Heart right ventricle (tissue), 16 donors: ENCODE results near the gene RAI1. TPM values are rescaled to one million over a fixed set of nuclear protein-coding genes. Genes with fewer than 3 reads are reported as not detected.
A peak's percentile ranks its signal among the peaks of the same experiment; 100 is the strongest.

Experiments used
- ATAC-seq, 8 donors: fragments of 200-7000 bp; cut with Tn5 transposase; one replicate each; pipeline ENCODE4 v1.9.1; 2020; ENCODE audit warnings: mild to moderate bottlenecking in 8 of 8, moderate library complexity in 8 of 8, moderate number of reproducible peaks in 1 of 8
- DNase-seq, 2 donors: peaks; one replicate each; pipeline ENCODE4 v3.0.0-alpha.2; 2020
- H3K27ac ChIP-seq, 10 donors: fragments of 200-600 bp; sonication (generic) in 2 of 10; one replicate each; pipeline versions ENCODE4 v1.5.0 to v1.8.0; 2020 to 2022; ENCODE audit warnings: mild to moderate bottlenecking in 3 of 10
- H3K27me3 ChIP-seq, 7 donors: fragments of 200-600 bp; one replicate each; pipeline ENCODE4 v1.8.0; 2021 to 2022; ENCODE audit warnings: mild to moderate bottlenecking in 2 of 7
- H3K36me3 ChIP-seq, 9 donors: fragments of 200-600 bp; sonication (generic) in 1 of 9; one replicate each; pipeline versions ENCODE4 v1.5.0 to v1.8.0; 2020 to 2022; ENCODE audit warnings: mild to moderate bottlenecking in 2 of 9
- H3K4me1 ChIP-seq, 9 donors: fragments of 200-600 bp; sonication (generic) in 1 of 9; one replicate each; pipeline versions ENCODE4 v1.5.0 to v1.8.0; 2020 to 2022; ENCODE audit warnings: mild to moderate bottlenecking in 4 of 9
- H3K4me3 ChIP-seq, 10 donors: fragments of 200-600 bp; sonication (generic) in 2 of 10; one replicate each; pipeline versions ENCODE4 v1.5.0 to v1.8.0; 2020 to 2022; ENCODE audit warnings: mild to moderate bottlenecking in 7 of 10, moderate library complexity in 2 of 10
- H3K9me3 ChIP-seq, 11 donors: fragments of 200-600 bp in 10 of 11; sonication (generic) in 2 of 11; one replicate each; pipeline versions ENCODE4 v1.5.0 to v1.8.0; 2013 to 2022; ENCODE audit warnings: mild to moderate bottlenecking in 2 of 11, control low read depth in 1 of 11, moderate library complexity in 1 of 11
- WGBS, 2 donors: extraction: QIAGEN DNeasy Blood & Tissue Kit; methylation state at CpG; one replicate each; pipeline ENCODE4 v1.1.7; 2013; ENCODE audit warnings: inconsistent platforms in 1 of 2; 5-methylcytosine and 5-hydroxymethylcytosine counted together
- intact Hi-C, 10 donors: fragments of 100-400 bp; cut with DNase I; formaldehyde crosslinking; loops; one replicate each; pipeline versions ENCODE4 v1.11.1 to v1.14.2; 2022
- polyA plus RNA-seq, 2 donors: library from polyadenylated mRNA; stranded (reverse); fragments of 200-250 nt; gene quantifications; one replicate each; pipeline ENCODE4 v1.2.3, GENCODE V29; 2013
- total RNA-seq, 10 donors: library from RNA; stranded (reverse); fragmentation: NEBNext Ultra II Directional in 3 of 10; extraction: Animal tissue kit (Norgen Biotek cat#: 25700) in 3 of 10; gene quantifications; one replicate each; pipeline versions ENCODE4 v1.2.1 to v1.2.4, GENCODE V29; 2021 to 2023
- TF ChIP-seq, protein P1 (sequence below), 9 donors: fragments of 200-600 bp; sonication (generic) in 2 of 9; IDR thresholded peaks; one replicate each; pipeline versions ENCODE4 v1.5.0 to v1.8.0; 2021 to 2022; ENCODE audit warnings: antibody characterized with exemption in 9 of 9, mild to moderate bottlenecking in 5 of 9, moderate library complexity in 1 of 9
- donor health status: Arrhythmogenic right ventricular cardiomyopathy.
- donor health status: ischemic (EF 13 %, LVEDD 7.1; RV severe dilation, severe dysfunction).
- donor health status: healthy with polysubstance abuse.
- donor health status: DM: no; HTN: yes; CAD: no.
- donor health status: DM: no; HTN: no; CAD: no.
- donor health status: ischemic (EF 25% LVEDD 6.9; RV normal size, moderate dysfunction).
- donor health status: ischemic (EF 25% LVEDD 5.7; RV mildly dilated, moderate dysfunction).
- donor health status: healthy.
- donor health status: DM: yes; HTN: yes; CAD: no.
- donor health status: Ischemic cardiomyopathy.
- donor health status: ischemic (EF 35%, LVEDD 5.7; RV mildly dilated, moderate dysfunction).
- donor health status: nonischemic (EF 11% LVEDD 7.7; RV severe dilation, severe dysfunction).
- donor health status: DM: yes; HTN: yes; CAD: no.
- donor health status: PGD.
- donor health status: ischemic (EF 29% LVEDD 5.4; RV normal size, mild dysfunction).
- donor health status: nonischemic (EF 23%, LVEDD 6.1; RV moderate dilation, normal function).

The RAI1 gene
- total and polyA plus RNA-seq, 12 donors: 13.8 to 32.0 (median 19.8) TPM

DNA sequence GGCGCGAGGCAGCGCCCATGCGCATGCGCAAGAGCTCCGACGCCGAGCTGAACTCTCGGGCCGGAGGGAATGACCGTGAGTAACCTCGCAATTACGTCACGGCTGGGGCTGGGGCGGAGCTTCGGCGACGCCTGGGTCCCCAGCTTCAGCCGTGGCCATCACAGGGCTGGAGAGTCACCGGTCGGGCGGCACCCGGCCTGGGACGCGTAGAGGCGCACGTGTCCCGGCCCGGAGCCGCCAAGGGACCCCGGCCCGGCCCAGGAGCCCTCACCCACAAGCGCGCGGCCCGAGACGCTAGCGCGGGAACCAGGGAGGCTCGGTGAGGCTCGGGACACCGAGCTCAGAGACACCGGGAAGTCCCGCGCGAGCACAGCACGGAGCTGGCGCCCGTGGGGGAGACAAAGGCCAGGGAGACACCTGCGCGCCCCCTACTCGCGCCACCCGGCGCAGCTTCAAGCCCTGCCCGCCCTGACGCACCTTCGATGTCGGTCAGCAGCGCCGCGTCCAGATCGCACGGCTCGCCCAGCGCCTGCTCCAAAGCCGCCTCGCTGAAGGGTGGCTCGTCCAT, 155.1 kb downstream of the RAI1 start:
- peaks cover 42 to 92% (median 72%) of the 10 kb centered on the region in 9 donors for H3K4me1 ChIP-seq
- peaks cover 0 to 3% (median 0%) of the 10 kb centered on the region in 9 donors for H3K36me3 ChIP-seq
- TF ChIP-seq, protein P1, sequence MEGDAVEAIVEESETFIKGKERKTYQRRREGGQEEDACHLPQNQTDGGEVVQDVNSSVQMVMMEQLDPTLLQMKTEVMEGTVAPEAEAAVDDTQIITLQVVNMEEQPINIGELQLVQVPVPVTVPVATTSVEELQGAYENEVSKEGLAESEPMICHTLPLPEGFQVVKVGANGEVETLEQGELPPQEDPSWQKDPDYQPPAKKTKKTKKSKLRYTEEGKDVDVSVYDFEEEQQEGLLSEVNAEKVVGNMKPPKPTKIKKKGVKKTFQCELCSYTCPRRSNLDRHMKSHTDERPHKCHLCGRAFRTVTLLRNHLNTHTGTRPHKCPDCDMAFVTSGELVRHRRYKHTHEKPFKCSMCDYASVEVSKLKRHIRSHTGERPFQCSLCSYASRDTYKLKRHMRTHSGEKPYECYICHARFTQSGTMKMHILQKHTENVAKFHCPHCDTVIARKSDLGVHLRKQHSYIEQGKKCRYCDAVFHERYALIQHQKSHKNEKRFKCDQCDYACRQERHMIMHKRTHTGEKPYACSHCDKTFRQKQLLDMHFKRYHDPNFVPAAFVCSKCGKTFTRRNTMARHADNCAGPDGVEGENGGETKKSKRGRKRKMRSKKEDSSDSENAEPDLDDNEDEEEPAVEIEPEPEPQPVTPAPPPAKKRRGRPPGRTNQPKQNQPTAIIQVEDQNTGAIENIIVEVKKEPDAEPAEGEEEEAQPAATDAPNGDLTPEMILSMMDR (IDR thresholded peaks at IDR 0.05): no peak
- peak overlapping the region; percentile 43 to 96 (median 80) for H3K4me3 ChIP-seq
- H3K27ac ChIP-seq: peak overlapping the region; percentile 90 to 100 (median 98)
- intact Hi-C loops: no loop called here
- peak; percentile 98 to 99 for DNase-seq
- no peaks in the 10 kb centered on the region for H3K9me3 ChIP-seq
- no peaks in the 10 kb centered on the region for H3K27me3 ChIP-seq
- peak; percentile 80 to 88 (median 86) for ATAC-seq
- 0 to 1% methylated on average over 66 to 69 of the region's 69 CpGs for WGBS, 2 donors

DNA sequence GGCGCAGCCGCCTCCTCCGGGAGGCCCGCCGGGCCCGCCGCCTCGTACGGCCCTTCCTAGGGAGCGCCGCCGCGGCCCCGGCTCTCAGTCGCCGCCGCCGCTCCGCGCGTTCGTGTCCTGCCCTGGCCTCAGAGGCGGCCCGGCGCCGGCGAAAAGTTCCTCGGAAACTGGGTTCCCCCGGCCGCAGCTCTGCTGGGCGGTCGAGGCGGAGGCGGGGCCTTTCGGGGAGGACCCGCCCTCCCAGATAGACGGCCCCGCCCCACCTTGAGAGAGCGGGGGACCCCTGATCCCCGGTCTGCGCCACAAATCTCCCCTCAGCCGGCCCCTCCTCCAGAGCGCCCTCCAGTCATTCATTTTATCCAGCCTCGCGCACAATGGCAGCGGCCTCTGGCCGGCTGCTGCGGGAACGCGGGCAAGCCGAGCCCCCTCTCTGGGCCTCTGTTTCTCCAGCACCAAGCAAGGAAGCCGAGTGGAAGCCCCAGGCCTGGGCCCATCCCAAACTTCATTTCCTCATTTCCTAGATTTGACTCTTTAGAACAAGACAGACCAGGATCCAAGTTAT, 155.6 kb downstream of the RAI1 start, which contains the start of gene SREBF1:
TSS of gene SREBF1 (minus strand) at position 169 of the 562 bp plus-strand sequence. CDS start 169 bp downstream, outside the sequence.
- Histone ChIP-seq H3K27ac (peak within 1 kb of the TSS; percentile 90 to 100 (median 98)), H3K9me3 (no peaks in the 10 kb centered on the region), H3K4me1 (peaks cover 42 to 92% (median 72%) of the 10 kb centered on the region in 9 donors), H3K36me3 (no peaks in the 10 kb centered on the region), H3K27me3 (no peaks in the 10 kb centered on the region), H3K4me3 (peak within 1 kb of the TSS; percentile 43 to 96 (median 80))
- DNase-seq (peak in 1 of 2 donors; percentile 70), ATAC-seq (peak in 7 of 8 donors; percentile 9 to 44 (median 18))
- TF ChIP-seq, protein P1 (IDR thresholded peaks at IDR 0.05): no peak
- 3 to 4% methylated on average over 52 of the region's 52 CpGs for WGBS, 2 donors
- intact Hi-C loops: no loop called here

DNA sequence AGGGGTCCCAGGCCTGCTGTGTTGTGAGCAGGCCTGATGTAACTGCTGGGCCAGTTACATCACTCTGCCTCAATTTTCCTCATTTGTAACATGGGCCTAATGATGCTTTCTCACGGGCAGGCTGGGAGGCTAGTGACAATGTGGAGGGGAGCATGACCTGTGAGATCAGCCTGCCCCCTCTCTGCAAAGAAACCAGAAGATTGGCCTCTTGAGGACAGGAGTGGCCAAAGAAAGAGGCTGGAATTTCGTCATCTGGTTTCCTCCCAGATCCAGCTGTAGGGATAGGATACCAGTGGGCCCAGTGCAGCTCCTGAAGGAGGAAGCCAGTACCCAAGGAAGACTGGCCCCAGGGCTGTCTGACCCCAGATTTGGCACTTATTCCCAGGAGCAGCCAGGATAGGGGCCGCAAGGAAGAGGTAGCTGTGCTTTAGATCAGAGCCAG, 156.1 kb downstream of the RAI1 start:
- TF ChIP-seq, protein P1 (IDR thresholded peaks at IDR 0.05): peak in 3 of 9 donors; percentile 21 to 39 (median 30)
- intact Hi-C loops: no loop called here
- ATAC-seq (peak in 7 of 8 donors; percentile 3 to 36 (median 18)), DNase-seq (peak in 1 of 2 donors; percentile 83)
- no peaks in the 10 kb centered on the region for H3K27me3 ChIP-seq
- no peaks in the 10 kb centered on the region for H3K36me3 ChIP-seq
- H3K9me3 ChIP-seq: no peaks in the 10 kb centered on the region
- 26 to 39% methylated on average over 3 of the region's 3 CpGs for WGBS, 2 donors
- peak overlapping the region; percentile 90 to 100 (median 98) for H3K27ac ChIP-seq
- H3K4me3 ChIP-seq: peak overlapping the region in 8 of 10 donors; percentile 50 to 96 (median 84)
- peaks cover 46 to 92% (median 75%) of the 10 kb centered on the region in 9 donors for H3K4me1 ChIP-seq

DNA sequence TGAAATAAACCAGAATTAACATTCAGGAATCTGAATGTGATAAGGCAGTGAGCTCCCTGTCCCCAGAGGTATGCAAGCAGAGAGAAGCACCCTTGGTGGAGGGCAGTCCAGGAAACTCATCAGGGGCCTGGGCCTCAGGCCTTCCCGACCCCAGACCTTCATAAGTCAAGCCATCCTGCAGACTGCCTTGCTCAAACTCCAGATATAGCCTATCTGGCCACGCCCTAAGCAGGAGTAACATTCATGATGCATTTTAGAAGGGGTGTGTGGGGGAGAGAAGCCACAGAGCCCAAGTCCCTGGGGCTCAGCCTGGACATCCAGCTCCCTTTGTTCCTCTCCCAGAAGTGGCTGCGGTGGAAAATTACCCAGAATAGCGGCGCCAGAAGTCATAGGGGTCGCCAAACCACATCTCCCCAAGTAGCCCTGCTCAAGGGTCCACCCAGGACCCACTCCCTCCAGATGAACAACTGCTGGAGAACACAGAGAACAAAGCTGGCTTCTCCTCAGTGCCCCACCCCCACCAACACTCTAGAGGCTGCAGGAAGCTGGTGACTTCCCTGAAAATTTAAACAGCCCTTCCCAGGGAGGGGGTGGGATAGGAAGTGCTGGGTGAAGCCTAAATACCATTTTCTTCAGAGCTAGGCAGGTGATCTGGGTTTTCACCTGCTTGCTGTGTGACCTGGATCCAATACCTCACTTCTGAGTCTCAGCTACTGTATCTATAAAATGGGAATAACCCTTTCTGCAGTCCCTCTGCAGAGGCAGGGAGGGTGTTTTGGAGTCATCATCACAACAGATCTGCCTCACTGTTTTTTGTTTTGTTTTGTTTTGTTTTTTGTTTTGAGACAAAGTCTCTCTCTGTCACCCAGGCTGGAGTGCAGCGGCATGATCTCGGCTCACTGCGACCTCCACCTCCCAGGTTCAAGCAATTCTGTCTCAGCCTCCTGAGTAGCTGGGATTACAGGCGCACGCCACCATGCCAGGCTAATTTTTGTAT, 157.0 kb downstream of the RAI1 start:
- H3K9me3 ChIP-seq: no peaks in the 10 kb centered on the region
- TF ChIP-seq, protein P1 (IDR thresholded peaks at IDR 0.05): no peak
- peaks cover 46 to 93% (median 80%) of the 10 kb centered on the region in 9 donors for H3K4me1 ChIP-seq
- ATAC-seq (peak in 3 of 8 donors; percentile 10 to 34 (median 23)), DNase-seq (peak; percentile 52 to 89)
- H3K36me3 ChIP-seq: no peaks in the 10 kb centered on the region
- WGBS, 2 donors: 50 to 59% methylated on average over 11 of the region's 11 CpGs
- intact Hi-C loops: no loop called here
- no peaks in the 10 kb centered on the region for H3K27me3 ChIP-seq
- peak overlapping the region; percentile 90 to 100 (median 98) for H3K27ac ChIP-seq
- H3K4me3 ChIP-seq: peak overlapping the region in 5 of 10 donors; percentile 0 to 88 (median 10)
